ENCODE data around the gene TENM4.

Gene TENM4

DNA sequence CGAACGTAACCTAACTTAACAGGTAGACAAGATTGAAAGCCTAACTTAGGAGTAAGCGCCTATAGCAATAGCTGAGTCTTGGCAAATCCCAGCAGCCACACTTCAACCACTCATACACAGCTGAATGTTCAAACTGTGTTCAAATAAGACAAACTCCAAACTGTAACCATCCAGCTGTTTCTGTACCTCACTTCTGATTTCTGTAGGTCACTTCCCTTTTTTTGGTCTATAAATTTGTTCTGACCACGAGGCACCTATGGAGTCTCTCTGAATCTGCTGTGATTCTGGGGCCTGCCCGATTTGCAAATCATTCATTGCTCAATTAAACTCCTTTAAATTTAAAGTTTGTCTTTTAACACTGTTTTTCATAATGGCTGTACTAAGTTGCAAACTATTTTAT, 8.2 kb upstream of the TENM4 start:
- H3K4me3 ChIP-seq (ENCODE audit: low read length), result no peak overlapping the region
- TF ChIP-seq, protein P1, sequence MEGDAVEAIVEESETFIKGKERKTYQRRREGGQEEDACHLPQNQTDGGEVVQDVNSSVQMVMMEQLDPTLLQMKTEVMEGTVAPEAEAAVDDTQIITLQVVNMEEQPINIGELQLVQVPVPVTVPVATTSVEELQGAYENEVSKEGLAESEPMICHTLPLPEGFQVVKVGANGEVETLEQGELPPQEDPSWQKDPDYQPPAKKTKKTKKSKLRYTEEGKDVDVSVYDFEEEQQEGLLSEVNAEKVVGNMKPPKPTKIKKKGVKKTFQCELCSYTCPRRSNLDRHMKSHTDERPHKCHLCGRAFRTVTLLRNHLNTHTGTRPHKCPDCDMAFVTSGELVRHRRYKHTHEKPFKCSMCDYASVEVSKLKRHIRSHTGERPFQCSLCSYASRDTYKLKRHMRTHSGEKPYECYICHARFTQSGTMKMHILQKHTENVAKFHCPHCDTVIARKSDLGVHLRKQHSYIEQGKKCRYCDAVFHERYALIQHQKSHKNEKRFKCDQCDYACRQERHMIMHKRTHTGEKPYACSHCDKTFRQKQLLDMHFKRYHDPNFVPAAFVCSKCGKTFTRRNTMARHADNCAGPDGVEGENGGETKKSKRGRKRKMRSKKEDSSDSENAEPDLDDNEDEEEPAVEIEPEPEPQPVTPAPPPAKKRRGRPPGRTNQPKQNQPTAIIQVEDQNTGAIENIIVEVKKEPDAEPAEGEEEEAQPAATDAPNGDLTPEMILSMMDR (conservative IDR thresholded peaks at IDR 0.05; ENCODE audit: low read length), result no peak
- no peak for DNase-seq (ENCODE audit: low read depth)

DNA sequence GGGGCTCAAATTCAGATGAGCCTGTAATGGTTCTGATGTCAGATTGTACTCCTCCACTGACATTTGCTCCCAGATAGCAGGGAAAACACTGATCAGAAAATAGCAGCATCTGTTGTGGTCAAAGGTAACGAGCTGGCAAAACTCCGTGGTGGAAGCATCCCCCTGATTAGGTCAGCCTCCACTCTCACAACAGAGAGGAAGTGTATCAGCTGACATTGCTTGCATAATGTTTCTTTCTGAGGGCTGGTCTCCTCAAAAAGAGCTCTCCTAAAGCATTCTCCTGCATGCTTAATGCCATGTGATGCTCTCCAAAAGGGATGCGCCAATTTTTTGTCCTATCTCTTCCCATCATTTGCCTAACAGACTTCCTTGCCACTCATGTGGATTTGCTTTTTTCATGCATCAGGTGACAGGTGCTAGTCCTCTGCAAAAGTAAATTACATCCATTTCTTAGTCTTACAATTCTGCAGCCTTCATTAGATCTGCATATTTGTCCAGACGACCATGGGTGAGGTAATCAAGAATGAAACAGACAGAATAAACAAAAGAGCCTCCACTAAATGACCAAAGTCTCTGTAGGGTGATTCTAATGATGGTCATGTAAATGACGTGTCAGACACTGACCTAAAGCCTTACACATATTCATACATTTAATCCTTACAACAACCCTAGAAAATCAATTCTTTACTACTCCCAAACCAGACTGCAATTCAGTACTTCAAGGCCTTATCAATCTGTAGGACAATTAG, 6.4 kb upstream of the TENM4 start:
- H3K4me3 ChIP-seq (ENCODE audit: low read length), result no peak overlapping the region
- DNase-seq (ENCODE audit: low read depth), result no peak
- TF ChIP-seq, protein P1 (conservative IDR thresholded peaks at IDR 0.05; ENCODE audit: low read length), result no peak

DNA sequence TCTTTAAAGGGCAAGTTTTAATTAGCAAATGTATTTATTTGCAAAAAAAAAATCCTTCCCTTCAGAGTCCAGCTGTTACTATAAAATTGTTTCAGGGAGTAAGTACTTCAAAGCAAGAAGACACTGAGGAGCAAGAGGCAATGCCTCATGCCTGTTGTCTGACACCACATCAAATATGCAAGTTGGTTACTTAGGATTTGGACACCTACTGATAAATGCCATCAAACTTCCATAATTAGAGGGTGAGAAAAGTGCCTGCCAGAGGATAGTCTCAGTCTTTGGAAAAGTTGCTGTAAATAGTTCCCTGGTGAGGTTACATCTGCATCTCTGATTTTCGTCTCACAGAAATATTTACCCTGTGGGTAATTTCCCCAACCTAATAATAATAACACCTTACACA, 4.1 kb upstream of the TENM4 start:
- TF ChIP-seq, protein P1 (conservative IDR thresholded peaks at IDR 0.05; ENCODE audit: low read length), result no peak
- DNase-seq (ENCODE audit: low read depth), result no peak

DNA sequence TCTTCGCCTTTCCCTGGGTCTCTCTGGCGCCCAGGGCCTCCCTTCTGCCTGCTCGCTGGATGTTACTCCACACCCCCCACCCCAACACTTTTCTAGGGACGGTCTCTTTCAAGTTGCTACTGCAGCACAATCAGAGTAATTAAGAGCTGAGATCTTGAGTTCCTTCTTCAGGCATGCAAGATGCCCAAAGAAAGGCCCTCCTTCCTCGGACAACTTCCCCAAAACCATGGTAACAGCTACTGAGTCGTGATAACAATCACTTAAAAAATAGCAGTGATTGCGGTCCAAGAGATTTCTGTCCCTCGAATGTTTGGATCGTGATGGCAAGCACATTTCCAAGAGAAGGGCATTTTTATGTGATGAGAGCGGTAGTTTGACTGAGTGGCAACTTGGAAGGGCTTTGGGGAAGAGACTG, 638 bp upstream of the TENM4 start:
- H3K4me3 ChIP-seq (ENCODE audit: low read length), result peak overlapping the region; percentile 74
- DNase-seq (ENCODE audit: low read depth), result peak; percentile 83
- TF ChIP-seq, protein P1 (conservative IDR thresholded peaks at IDR 0.05; ENCODE audit: low read length), result no peak

More for the DNA sequence above, 4.1 kb upstream of the TENM4 start:
- H3K4me3 ChIP-seq (ENCODE audit: low read length), result no peak overlapping the region

DNA sequence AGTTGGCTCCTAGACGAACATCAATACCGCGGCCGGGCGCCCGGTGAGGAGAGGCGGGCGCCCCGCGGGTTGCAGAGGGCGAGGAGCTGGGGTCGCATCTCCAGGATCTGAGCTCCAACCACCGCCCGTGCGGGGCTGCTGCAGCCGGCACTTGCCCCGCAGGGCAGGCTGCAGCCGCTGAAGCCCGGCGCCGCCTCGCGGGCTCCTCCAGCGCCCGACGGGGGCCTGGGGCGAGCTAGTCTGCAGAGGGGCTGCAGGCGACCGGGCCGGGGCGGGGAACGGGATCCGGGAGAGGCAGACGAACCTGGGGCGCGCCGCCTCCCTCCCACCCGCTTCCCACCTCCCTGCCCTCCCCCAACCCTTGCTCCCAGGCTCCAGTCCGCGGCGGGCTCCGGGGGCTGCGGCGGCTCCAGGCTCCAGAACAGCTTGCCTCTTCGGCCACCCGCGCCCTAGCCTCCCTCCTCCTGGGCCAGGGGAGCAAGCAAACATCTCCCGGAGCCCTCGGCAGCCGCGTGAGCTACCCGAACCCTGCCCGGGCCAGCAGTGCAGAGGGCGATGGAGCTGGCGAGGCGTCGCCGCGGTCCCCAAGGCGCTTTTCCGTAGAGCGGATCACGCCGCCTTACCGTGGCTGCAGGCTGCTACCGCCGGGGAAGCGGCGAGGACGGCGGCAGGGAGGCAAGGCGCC, 802 bp downstream of the TENM4 start:
- no peak for DNase-seq (ENCODE audit: low read depth)
- TF ChIP-seq, protein P1 (conservative IDR thresholded peaks at IDR 0.05; ENCODE audit: low read length), result no peak
- peak overlapping the region; percentile 74 for H3K4me3 ChIP-seq (ENCODE audit: low read length)

DNA sequence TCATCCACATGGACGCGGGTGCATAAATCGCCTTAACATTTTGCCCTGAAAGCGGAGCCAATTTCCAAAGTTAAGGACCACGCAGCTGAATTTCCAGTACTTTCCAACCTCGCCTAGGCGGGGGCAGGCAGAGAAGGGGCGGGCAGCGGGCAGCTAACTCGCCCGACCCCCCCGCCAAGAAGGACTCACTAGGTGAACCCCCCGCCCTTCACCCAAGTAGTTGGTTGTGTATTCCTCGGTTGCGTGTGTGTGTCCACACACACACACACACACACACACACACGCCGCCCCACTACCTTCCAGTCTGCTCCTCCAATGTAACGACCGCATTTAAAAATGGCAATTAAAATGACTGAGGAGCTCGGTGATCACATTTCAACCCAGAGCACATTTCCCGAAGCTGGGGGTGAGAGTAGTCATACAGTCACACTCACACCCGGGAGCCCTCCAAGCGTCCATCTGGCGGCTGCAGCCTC, 1.4 kb downstream of the TENM4 start:
- peak; percentile 37 for DNase-seq (ENCODE audit: low read depth)
- TF ChIP-seq, protein P1 (conservative IDR thresholded peaks at IDR 0.05; ENCODE audit: low read length), result no peak
- H3K4me3 ChIP-seq (ENCODE audit: low read length), result peak overlapping the region; percentile 74

Measured in AG10803 (cell line).